GM18502 (cell line): ENCODE data around the gene SCPEP1.

Experiments
- ATAC-seq: cut with Tn5 transposase; IDR thresholded peaks from one replicate; pipeline ENCODE4 v1.9.1; 2021; ENCODE audit warnings: mild to moderate bottlenecking; ENCODE audit not compliant: unreplicated experiment, poor library complexity

Gene SCPEP1

GRCh38 chr17:56995766-56996165 lies 17.8 kb downstream of the SCPEP1 start:
- ATAC-seq: no peak

GRCh38 chr17:56997313-56997712 lies 19.4 kb downstream of the SCPEP1 start:
- ATAC-seq: no peak

GRCh38 chr17:57001541-57001940 lies 23.6 kb downstream of the SCPEP1 start:
- no peak for ATAC-seq

- ATAC-seq: no peak
These were observed 25.0 kb downstream of the SCPEP1 start for GRCh38 chr17:57002904-57003303.

- peak; percentile 85 for ATAC-seq
These were observed 27.1 kb downstream of the SCPEP1 start for GRCh38 chr17:57004944-57005579.

- ATAC-seq: no peak
These were observed 28.1 kb downstream of the SCPEP1 start for GRCh38 chr17:57006040-57006439.

GRCh38 chr17:57008958-57009357 lies 31.0 kb downstream of the SCPEP1 start:
- no peak for ATAC-seq

GRCh38 chr17:57009737-57010445 lies 32.0 kb downstream of the SCPEP1 start:
- peak; percentile 78 for ATAC-seq

- no peak for ATAC-seq
These were observed 32.6 kb downstream of the SCPEP1 start for GRCh38 chr17:57010487-57010886.

- no peak for ATAC-seq
These were observed 33.6 kb downstream of the SCPEP1 start for GRCh38 chr17:57011491-57012015.

- no peak for ATAC-seq
These were observed 38.3 kb downstream of the SCPEP1 start for GRCh38 chr17:57016071-57016763.

GRCh38 chr17:57016764-57017116 lies 38.8 kb downstream of the SCPEP1 start:
- ATAC-seq: no peak

- no peak for ATAC-seq
These were observed 39.7 kb downstream of the SCPEP1 start for GRCh38 chr17:57017625-57018024.

- no peak for ATAC-seq
These were observed 42.3 kb downstream of the SCPEP1 start for GRCh38 chr17:57020208-57020607.

GRCh38 chr17:57021226-57021940 lies 43.5 kb downstream of the SCPEP1 start:
- no peak for ATAC-seq

- ATAC-seq: no peak
These were observed 47.9 kb downstream of the SCPEP1 start for GRCh38 chr17:57025876-57026275.

- no peak for ATAC-seq
These were observed 49.9 kb downstream of the SCPEP1 start for GRCh38 chr17:57027852-57028251.

- no peak for ATAC-seq
These were observed 54.4 kb downstream of the SCPEP1 start for GRCh38 chr17:57032343-57032742.

- ATAC-seq: no peak
These were observed 55.4 kb downstream of the SCPEP1 start for GRCh38 chr17:57033296-57033695.

GRCh38 chr17:57034807-57035754 lies 57.1 kb downstream of the SCPEP1 start:
- ATAC-seq: no peak
